ELR (cell line): ENCODE measurements around the gene CFAP99.
A peak's percentile ranks its signal among the peaks of the same experiment; 100 is the strongest.

Experiments
- DNase-seq: peaks from one replicate; pipeline ENCODE4 v3.0.0-alpha.2; 2015; ENCODE audit warnings: low read depth

Gene CFAP99

DNA sequence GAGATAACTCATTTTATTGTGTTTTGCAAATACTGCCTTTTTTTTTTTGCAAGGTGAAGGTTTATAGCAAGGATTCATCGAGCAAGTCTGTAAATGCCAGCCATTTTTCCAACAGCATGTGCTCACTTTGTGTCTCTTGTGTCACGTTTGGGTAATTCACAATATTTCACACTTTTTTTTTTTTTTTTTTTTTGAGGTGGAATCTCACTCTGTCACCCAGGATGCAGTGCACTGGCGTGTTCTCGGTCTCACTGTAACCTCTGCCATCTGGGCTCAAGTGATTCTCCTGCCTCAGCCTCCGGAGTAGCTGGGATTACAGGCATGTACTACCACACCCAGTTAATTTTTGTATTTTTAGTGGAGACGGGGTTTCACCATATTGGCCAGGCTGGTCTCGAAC, 52.0 kb downstream of the CFAP99 start:
- no peak for DNase-seq

GRCh38 chr4:2472187-2472586, 53.4 kb downstream of the CFAP99 start:
- peak; percentile 78 for DNase-seq

DNA sequence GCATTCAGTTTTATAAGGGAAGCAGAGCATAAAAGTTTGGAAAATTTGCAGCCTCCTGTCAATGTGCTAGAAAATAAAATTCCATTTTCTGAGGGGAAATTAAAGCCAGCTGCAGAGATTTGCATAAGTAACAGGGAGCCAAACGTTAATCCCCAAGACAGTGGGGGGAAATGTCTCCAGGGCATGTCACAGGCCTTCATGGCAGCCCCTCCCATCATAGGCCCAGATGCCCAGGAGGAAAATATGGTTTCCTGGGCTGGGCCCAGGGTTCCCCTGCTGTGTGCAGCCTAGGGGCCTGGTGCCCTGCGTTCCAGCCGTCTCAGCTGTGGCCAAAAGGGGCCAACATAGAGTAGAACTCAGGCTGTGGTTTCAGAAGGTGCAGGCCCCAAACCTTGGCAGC, 59.5 kb downstream of the CFAP99 start:
- DNase-seq: no peak

GRCh38 chr4:2480649-2481048, 61.9 kb downstream of the CFAP99 start:
- DNase-seq: no peak

DNA sequence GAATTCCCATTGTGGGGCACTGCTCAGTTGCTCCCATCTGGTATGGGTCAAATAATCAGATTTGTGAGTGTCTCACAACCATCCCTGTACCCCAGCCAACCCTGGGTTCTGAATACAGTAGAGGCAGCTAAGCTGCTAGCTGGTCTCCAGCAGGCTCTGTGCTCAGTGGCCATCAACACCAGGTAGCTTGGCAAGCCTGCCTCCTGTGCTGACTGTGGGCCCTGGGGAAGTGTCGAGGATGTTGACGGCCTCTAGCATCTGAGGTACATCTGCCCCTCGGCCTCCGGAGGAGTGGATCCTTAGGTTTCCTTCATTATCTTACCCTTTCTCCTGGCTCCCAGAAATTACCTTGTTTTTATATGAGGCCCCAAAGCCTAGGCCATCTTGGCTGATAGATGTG, 63.4 kb downstream of the CFAP99 start:
- DNase-seq: no peak

GRCh38 chr4:2482693-2483092, 63.9 kb downstream of the CFAP99 start:
- no peak for DNase-seq

GRCh38 chr4:2483237-2483636, 64.5 kb downstream of the CFAP99 start:
- no peak for DNase-seq

GRCh38 chr4:2484185-2484584, 65.4 kb downstream of the CFAP99 start:
- no peak for DNase-seq

GRCh38 chr4:2484993-2485392, 66.2 kb downstream of the CFAP99 start:
- DNase-seq: no peak

DNA sequence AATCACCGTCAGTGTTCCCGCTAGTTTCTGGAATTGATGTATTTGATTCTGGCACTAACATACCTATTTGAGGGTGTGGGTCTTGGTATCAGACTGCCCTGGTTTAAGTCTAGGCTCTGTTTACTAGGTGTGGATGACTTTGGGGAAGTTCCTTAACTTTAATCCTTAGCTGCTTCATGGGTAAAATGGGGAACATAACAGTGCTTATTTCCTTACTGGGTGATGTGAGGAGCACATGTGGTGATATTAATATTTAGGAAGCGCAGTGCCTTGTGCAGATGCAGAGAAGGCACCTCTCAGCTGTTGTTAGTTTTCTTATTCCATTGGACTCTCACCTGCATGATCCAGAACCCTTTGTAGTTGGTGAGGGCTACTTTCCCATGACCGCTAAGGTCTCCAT, 67.2 kb downstream of the CFAP99 start:
- DNase-seq: no peak

DNA sequence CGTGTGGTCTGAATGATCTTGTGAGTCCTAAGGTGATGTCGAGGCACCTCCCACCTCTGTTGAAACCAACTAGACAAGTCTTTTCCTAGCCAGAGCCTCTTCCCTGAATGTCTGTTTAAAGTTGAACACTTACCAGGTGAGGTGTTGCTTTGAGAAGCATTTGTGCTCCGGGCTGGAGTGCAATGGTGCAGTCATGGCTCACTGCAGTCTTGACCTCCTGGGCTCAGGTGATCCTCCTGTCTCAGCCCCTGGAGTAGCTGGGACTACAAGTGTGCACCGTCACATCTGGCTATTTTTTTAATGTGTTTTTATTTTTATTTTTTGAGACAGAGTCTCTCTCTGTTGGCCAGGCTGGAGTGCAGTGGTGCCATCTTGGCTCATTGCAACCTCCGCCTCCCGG, 68.2 kb downstream of the CFAP99 start:
- no peak for DNase-seq

GRCh38 chr4:2487632-2488031, 68.9 kb downstream of the CFAP99 start:
- DNase-seq: no peak

DNA sequence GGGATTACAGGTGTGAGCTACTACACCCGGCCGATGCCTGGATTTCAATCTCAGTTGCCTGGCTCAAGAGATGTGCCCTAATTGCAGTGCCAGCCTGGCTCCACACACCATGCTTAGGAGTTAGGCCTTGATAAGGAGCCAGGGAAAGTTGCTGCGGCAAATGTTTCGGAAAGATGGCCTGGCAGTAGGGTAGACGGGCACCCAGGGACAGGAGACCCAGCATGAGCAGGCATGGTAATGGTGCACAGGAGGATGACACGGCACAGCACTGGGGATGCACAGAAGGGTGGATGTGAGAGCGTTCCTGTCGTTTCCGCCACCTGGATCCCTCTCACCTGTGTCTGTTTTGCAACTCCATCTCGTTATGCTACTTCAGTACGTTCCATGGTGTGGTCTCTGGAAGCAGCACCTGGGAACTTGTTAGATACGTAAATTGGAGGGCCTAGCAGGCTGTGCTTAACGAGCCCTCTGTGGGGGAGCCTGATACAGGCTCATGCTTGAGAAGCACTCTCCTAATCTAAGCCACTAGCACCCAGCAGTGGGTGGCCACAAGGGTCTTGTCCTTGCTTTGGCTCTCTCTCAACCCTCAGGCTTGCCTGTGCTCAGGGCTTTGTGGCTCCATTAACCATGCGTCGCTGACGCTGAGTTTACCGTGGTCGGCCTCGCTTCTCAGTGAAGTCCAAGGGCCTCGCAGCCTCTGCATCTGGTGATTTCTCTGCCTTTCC, 70.5 kb downstream of the CFAP99 start:
- no peak for DNase-seq

DNA sequence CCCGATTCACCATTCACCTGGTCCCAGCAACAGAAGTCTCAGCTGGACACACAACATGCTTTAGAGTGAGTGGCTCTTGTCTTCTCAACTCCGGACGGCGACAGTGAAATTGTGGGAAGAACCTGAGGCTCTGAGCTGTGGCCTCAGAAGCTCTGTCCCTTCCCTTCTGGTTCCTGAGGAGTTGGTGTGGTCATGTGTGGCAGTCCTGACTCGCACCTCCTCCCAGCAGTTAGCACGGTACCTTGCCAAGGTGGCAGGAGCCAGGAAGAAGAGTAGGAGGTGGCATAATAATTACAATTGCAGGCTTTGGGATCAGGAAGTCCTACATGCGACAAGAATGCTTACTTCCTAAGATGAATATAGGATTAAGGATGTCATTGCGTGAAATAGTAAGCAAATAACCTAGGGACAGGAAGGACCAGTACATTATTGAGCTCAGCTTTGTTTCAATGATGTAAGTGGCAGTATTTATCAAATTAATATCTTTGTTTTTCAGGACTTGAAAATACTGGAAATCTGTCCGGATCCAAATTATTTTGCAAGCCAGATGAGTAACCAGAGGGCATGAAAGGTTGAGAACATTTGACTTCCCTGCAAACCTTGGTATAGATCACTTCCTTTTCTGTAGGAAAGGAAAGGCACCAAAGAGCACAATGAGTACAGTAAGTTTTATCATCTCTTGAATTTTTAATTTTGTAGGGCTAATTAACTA, 71.2 kb downstream of the CFAP99 start:
- peak; percentile 31 for DNase-seq

DNA sequence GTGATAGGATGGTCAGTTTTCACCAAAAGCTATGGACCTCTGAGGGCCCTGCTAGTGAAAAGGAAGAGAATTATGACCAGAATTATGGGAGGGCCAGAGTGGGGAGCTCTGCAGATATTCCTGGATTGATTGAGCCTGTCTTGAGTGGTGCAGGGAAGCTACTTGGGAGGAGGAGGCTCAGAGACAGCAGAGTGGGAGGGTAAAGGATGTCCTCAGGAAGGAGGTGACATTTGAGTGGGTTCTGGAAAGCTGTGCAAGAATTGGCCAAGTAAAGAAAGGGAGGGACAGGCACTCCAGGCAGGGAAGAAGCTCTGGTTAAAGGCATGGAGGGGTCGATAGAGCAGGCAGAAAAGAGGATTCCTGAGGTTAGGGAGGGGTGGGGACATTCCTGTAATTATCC, 74.2 kb downstream of the CFAP99 start:
- no peak for DNase-seq

GRCh38 chr4:2494992-2495391, 76.2 kb downstream of the CFAP99 start:
- no peak for DNase-seq

DNA sequence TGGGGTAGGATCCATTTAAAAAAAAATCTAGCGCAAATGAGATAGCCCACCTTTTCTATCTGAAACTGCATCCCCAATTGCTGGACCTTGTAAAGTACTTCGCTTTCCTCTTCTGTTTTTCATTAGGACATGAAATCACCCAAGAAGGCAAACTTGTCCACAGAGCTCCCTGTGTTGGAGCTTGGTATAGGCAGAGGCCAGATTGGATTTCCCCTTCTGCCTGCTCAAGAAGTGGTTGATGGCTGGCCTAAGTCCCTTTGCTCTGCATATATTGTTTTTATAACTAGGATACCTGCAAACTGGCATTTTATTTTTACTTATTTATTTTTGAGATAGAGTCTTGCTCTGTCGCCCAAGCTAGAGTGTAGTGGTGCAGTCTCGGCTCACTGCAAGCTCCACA, 78.6 kb downstream of the CFAP99 start:
- no peak for DNase-seq

GRCh38 chr4:2497931-2498330, 79.2 kb downstream of the CFAP99 start:
- no peak for DNase-seq

DNA sequence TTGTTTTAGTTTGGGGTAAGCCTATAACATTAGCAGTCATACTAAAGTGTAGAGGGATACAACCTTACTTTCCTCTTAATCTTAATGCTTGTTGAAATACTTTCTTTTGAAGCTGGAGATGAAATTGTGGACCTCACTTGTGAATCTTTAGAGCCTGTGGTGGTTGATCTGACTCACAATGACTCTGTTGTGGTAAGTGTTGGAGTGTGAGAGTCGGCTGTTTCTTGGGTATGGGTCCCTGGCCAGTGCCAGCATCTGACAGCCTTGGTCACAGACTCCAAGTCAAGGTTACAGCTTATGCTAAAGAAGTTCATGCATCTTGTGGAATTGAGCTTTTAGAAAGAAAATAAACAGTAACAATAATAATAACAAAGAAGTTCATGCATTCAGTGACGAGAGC, 81.8 kb downstream of the CFAP99 start:
- peak; percentile 24 for DNase-seq

DNA sequence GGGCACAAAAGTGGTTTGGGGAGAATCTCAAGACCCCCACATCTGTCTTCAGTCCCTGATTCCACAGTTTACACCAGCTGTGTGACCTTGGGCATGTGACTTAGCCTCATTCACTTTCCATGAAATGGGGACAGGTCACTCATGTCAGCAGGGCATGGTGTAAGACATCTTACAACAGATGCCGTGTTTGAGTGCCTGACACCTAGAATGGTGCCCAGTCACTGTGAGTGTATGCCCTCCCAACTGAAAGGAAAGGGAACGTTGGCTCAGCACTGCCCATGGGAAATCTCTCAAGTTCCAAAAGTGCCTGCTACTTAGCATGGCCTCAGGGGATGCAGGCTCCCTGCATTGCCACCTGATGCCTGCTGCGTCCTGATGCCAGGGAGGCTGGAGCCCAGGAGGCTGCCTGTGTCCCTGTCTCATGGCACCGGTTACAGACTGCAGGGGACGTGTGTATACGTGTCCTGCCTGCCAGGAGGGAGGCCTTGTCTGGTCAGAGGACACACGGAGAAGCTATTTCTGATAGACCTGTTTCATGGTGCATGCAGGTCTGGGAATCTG, 82.4 kb downstream of the CFAP99 start:
- no peak for DNase-seq

DNA sequence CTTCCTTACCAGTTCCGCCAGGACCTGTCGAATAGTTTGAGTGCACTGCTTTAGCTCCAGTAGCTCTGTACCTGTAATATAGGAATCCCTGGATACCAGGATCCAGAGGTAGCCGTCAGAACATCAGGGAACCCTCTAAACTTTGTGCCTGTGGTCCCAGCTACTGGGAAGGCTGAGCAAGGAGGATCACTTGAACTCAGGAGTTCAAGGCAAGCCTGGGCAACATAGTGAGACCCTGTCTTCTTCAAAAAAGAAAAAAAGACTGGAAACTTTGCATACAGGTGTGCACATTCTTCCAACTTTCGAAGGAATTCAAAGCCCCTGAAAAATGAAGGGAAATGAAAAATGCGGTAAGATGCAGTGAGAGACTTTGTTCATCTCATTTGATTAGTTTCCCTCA, 85.1 kb downstream of the CFAP99 start:
- no peak for DNase-seq

DNA sequence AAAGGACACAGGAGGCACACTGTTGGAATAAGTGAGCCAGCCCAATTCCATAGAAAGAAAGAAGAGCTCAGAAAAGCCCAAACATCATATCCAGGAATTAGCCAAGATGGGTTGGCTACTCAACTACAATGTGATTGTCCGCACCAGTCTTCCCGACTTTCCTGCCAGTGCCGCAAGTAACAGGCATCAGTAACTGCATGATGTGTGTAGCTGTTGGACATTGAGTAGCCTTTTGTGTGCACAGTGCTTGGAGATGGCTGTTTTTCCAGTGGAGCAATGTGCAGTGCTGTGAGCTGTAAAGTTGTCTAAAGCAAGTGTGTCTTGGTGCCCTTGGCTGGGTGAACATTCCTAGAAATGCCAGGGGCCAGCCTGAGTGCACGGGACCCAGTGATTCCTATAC, 88.5 kb downstream of the CFAP99 start:
- DNase-seq: no peak

DNA sequence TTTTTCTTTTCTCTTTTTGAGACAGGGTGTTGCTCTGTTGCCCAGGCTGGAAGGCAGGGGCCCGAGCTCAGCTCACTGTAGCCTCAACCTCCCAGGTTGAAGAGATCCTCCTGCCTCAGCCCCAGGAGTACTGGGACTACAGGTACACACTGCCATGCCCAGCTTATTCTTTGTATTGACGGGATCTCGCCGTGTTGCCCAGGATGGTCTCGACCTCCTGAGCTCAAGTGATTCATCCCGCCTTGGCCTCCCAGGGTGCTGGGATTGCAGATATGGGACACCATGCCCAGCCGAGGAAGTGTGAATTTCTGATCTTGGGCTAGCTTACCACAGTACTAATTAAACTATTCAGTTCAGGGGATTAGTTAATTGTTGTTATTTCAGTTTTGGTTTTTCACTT, 89.1 kb downstream of the CFAP99 start:
- no peak for DNase-seq
